Urinary bladder (tissue), 4 donors: ENCODE data around the gene PLCL1. TPM values are rescaled to one million over a fixed set of nuclear protein-coding genes. Genes with fewer than 3 reads are reported as not detected.

Experiments
- DNase-seq: peaks from one replicate; pipeline ENCODE4 v3.0.0-alpha.2; 2015; ENCODE audit errors: extremely low spot score
- H3K27ac ChIP-seq: one replicate; pipeline ENCODE4 v1.5.1; 2013; ENCODE audit warnings: low read depth, mild to moderate bottlenecking, moderate library complexity
- H3K36me3 ChIP-seq: one replicate; pipeline ENCODE4 v1.6.1; 2013; ENCODE audit warnings: mild to moderate bottlenecking, moderate library complexity; ENCODE audit not compliant: insufficient read depth
- H3K4me1 ChIP-seq: one replicate; pipeline ENCODE4 v1.6.1; 2013; ENCODE audit warnings: mild to moderate bottlenecking, moderate library complexity; ENCODE audit not compliant: insufficient read depth
- H3K4me3 ChIP-seq: one replicate; pipeline ENCODE4 v1.5.1; 2013; ENCODE audit warnings: low read depth, low read length
- WGBS: extraction: QIAGEN DNeasy Blood & Tissue Kit; methylation state at CpG from one replicate; pipeline ENCODE4 v1.1.7; 2013; 5-methylcytosine and 5-hydroxymethylcytosine counted together
- polyA plus RNA-seq: library from polyadenylated mRNA; stranded (reverse); fragments of 200-250 nt; gene quantifications from one replicate; pipeline ENCODE4 v1.2.3, GENCODE V29; 2013
- total RNA-seq: library from RNA; depleted of rRNA; stranded (reverse); fragments of >200 nt; gene quantifications from one replicate; pipeline ENCODE4 v1.2.3, GENCODE V29; 2014
- donor health status: healthy with polysubstance abuse.
- donor health status: healthy.

PLCL1 gene
- total and polyA plus RNA-seq, 2 donors: 6.0 to 17.8 TPM

DNA sequence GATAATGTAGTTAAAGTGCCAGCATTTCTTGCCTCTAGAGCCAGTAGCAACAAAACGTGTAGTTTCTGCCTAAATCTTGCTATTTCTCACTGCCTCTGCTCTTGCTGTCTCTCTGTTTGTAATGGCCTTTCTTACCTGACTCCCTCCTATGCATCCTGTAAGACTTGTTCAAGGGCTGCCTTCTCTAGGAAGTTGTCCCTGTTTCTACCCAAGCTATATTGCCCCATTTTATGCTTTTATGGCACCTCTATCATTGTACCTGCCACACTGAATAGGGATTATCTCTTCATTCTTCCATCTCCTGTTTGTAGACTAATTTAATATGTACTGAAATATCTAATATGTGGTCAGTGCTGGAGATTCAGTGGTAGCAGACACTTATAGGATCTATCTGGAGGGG is 49.2 kb downstream of the PLCL1 start:
- no peak overlapping the region for H3K27ac ChIP-seq
- no peaks in the 10 kb centered on the region for H3K4me1 ChIP-seq
- DNase-seq: no peak
- H3K4me3 ChIP-seq: no peak overlapping the region
- 75% methylated on average over 1 of the region's 1 CpG for WGBS
- no peaks in the 10 kb centered on the region for H3K36me3 ChIP-seq

DNA sequence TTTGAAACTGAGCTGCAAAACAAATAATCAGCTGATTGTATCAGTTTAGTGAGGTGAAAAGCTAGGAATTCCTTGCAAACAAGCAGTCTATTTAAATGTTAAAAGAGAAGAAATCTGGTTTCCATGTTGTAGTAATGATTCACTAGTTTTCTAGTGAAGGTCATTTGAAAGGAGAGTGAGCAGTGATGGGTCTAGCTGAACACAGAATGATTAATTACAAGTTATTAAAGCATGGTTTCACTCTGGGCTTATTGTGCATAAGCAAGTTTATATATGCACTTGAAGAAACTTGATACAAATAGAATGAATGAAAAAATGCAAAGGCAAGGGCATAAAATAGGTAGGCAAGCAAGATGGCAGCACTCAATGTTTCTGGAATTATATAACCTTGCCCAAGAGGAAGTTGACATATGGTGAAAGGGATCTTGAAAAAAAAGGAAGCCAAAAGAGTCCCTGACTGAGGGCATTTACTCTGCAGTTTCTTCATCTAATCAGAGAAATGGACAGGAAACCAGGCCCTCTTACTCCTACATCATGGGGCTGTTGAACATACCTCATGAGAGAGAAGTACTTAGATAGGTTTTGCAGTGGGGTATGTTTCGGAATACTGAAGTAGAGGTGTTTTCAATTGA is 53.2 kb downstream of the PLCL1 start:
- Histone ChIP-seq H3K4me3 (no peak overlapping the region), H3K27ac (no peak overlapping the region), H3K36me3 (no peaks in the 10 kb centered on the region), H3K4me1 (no peaks in the 10 kb centered on the region)
- 97% methylated on average over 1 of the region's 1 CpG for WGBS
- DNase-seq: no peak

DNA sequence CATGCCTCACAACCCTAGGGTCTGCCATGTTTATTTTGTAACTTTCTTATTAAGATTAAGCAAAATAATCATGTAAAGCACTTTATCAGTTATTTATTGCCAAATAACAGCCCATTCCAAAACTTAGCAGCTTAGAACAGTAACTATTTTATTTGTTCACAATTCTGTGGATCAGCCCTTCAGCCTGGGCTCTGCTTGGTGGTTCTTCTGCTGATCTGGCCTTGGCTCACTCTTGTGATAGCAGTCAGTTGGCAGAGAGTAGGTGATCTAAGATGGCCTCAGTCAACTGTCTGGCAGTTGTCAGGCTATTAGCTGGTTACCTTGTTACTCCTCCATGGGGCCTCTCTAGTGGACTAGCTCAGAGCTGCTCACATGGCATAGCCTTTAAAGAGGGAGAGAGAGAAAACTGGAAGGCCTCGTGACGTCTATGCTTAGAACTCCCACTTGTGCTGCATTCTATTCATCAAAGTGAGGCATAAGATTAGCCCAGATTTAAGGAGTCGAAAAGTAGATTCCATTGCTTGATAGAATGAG is 54.3 kb downstream of the PLCL1 start:
- Histone ChIP-seq H3K36me3 (no peaks in the 10 kb centered on the region), H3K27ac (no peak overlapping the region), H3K4me3 (no peak overlapping the region), H3K4me1 (no peaks in the 10 kb centered on the region)
- DNase-seq: no peak
- 64% methylated on average over 3 of the region's 3 CpGs for WGBS

DNA sequence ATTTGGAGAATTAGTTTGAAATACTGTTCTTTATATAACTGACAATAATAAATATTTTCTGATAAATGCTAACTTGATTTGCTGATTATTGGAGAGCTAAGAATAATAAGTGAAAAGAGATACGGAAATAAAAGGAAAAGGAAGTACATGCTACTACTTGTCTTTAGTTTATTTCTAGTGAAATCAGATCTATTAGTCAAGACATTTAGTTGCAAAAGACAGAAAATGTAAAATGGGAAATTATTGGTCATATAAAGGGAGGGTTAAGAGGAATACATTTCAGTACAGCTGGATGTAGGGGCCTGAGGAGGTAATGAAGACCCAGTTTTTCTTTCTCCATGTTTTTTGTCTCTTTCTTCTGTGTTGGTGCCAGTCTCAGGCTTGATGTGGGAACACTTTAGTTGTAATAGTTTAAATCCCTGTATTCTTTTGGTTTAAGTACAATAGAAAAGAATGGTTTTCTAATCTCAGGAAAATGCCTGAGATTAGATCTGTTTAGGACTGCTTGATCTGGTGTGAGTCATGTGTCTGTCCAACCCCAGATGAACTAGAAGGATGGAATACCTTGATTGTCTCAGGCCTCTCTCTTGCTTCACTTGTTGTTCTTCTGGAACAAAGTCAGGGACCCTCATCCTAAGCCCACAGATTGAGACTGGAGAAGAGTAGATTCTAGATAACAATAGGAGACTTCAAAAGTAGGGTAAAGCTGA is 58.0 kb downstream of the PLCL1 start:
- H3K4me3 ChIP-seq: no peak overlapping the region
- H3K4me1 ChIP-seq: no peaks in the 10 kb centered on the region
- H3K27ac ChIP-seq: no peak overlapping the region
- no peak for DNase-seq
- 84% methylated on average over 1 of the region's 1 CpG for WGBS
- no peaks in the 10 kb centered on the region for H3K36me3 ChIP-seq

- Histone ChIP-seq H3K4me3 (no peak overlapping the region), H3K36me3 (no peaks in the 10 kb centered on the region), H3K4me1 (no peaks in the 10 kb centered on the region), H3K27ac (no peak overlapping the region)
- 98% methylated on average over 1 of the region's 1 CpG for WGBS
- DNase-seq: no peak
These were observed 59.4 kb downstream of the PLCL1 start for GRCh38 chr2:197863744-197864143.

DNA sequence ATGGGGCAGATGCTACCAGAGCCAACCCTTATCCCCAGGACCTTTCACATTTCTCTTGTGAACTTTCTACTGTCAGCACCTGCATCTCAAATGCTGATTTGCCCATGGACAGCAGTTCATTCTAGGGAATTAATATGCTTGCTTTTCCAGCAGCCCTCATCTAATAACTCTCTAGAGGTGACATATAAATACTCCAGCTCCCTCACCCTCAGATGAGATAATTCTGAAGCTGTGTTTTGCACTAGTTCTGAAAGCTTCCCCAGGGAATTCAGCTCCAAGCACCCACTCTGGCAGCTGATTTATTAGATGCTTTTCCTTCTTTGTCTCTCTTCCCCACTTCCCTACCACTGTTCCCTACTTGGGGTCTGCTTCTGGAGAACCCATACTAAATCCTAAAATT is 62.1 kb downstream of the PLCL1 start:
- no peaks in the 10 kb centered on the region for H3K36me3 ChIP-seq
- no peak for DNase-seq
- no peaks in the 10 kb centered on the region for H3K4me1 ChIP-seq
- no peak overlapping the region for H3K27ac ChIP-seq
- no peak overlapping the region for H3K4me3 ChIP-seq

DNA sequence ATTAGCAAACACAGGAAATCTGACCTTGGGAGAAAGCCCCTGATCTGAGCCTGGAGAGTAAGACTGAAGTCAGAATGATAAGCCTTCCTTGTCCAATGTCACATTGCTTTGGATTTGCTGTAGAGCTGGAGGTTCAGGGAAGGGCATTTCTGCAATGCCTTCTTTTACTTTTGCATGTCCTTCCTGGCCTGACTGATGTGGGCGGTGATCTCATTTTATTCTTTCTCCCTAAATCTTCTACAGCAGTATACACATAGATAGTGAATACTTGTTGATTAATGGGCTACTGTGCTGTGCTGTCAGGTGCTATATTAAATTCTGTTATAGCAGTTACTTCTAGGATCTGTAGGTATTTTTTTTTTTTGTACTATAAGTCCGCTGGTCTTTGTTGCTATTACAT is 62.6 kb downstream of the PLCL1 start:
- 98% methylated on average over 2 of the region's 2 CpGs for WGBS
- no peak overlapping the region for H3K4me3 ChIP-seq
- no peak overlapping the region for H3K27ac ChIP-seq

GRCh38 chr2:197867624-197868023 is 63.2 kb downstream of the PLCL1 start:
- 69% methylated on average over 3 of the region's 3 CpGs for WGBS
- H3K4me1 ChIP-seq: no peaks in the 10 kb centered on the region
- no peak for DNase-seq
- no peaks in the 10 kb centered on the region for H3K36me3 ChIP-seq
- H3K27ac ChIP-seq: no peak overlapping the region
- H3K4me3 ChIP-seq: no peak overlapping the region

More for the DNA sequence above, 62.6 kb downstream of the PLCL1 start:
- DNase-seq: no peak
- Histone ChIP-seq H3K36me3 (no peaks in the 10 kb centered on the region), H3K4me1 (no peaks in the 10 kb centered on the region)

DNA sequence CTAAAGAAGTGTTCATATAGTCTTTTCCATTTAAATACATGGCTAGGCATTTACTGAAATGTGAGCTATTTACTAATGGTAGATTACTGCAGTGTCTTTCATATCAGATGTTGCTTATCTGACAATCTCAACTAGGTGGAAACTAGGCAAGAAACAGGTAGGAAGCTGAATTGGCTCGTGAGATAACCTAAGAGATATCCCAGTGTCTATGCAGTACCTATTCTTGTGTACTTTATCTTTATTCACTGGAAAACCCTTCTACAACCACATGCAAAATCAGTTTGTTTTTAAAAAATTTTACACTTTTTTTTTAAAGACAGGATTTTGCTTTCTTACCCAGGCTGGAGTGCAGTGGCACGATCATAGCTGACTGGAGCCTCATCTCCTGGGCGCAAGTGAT is 63.8 kb downstream of the PLCL1 start:
- no peak for DNase-seq
- Histone ChIP-seq H3K4me1 (no peaks in the 10 kb centered on the region), H3K27ac (no peak overlapping the region), H3K36me3 (no peaks in the 10 kb centered on the region), H3K4me3 (no peak overlapping the region)
- WGBS: 94% methylated on average over 3 of the region's 3 CpGs

DNA sequence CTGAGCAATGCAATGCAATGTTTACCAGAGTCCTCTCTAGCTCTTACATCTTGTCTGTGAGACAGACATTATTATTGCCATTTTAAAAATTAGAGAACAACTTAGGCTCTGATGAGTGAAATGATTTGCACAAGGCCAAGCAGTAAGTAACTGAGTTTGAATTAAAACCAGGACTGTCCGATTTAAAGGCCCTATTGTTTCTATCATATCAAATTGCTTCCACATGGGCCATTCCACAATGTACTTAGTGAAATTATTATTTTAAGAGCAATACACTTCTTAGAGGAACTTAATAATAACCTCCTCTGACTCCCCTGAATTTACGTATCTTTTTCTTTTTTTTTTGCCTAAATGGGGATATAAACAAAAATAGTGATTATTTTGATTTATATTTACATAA is 64.6 kb downstream of the PLCL1 start:
- 70% methylated on average over 2 of the region's 2 CpGs for WGBS
- Histone ChIP-seq H3K4me1 (no peaks in the 10 kb centered on the region), H3K36me3 (no peaks in the 10 kb centered on the region), H3K4me3 (no peak overlapping the region), H3K27ac (no peak overlapping the region)
- no peak for DNase-seq

- WGBS: 64% methylated on average over 8 of the region's 8 CpGs
- no peak for DNase-seq
- Histone ChIP-seq H3K4me3 (no peak overlapping the region), H3K27ac (no peak overlapping the region), H3K4me1 (no peaks in the 10 kb centered on the region), H3K36me3 (no peaks in the 10 kb centered on the region)
These were observed 65.2 kb downstream of the PLCL1 start for GRCh38 chr2:197869501-197870111.

- WGBS: 86% methylated on average over 2 of the region's 2 CpGs
- no peaks in the 10 kb centered on the region for H3K4me1 ChIP-seq
- no peak overlapping the region for H3K4me3 ChIP-seq
- no peaks in the 10 kb centered on the region for H3K36me3 ChIP-seq
- no peak for DNase-seq
- H3K27ac ChIP-seq: no peak overlapping the region
These were observed 65.7 kb downstream of the PLCL1 start for GRCh38 chr2:197870137-197870536.

- WGBS: 81% methylated on average over 3 of the region's 3 CpGs
- H3K36me3 ChIP-seq: no peaks in the 10 kb centered on the region
- no peak overlapping the region for H3K27ac ChIP-seq
- DNase-seq: no peak
- H3K4me1 ChIP-seq: no peaks in the 10 kb centered on the region
- no peak overlapping the region for H3K4me3 ChIP-seq
These were observed 67.5 kb downstream of the PLCL1 start for GRCh38 chr2:197871780-197872456.

- WGBS: 62% methylated on average over 4 of the region's 4 CpGs
- no peak for DNase-seq
- no peaks in the 10 kb centered on the region for H3K36me3 ChIP-seq
- no peak overlapping the region for H3K4me3 ChIP-seq
- no peak overlapping the region for H3K27ac ChIP-seq
- H3K4me1 ChIP-seq: no peaks in the 10 kb centered on the region
These were observed 68.9 kb downstream of the PLCL1 start for GRCh38 chr2:197873293-197873701.
